Hypothalamus (tissue), 51 donors: ENCODE data around the gene CDK5RAP2.

Experiments used
- DNase-seq, 51 donors: peaks; one replicate each; lab custom pipeline; 2025; lab: John Stamatoyannopoulos, UW

CDK5RAP2 gene

DNA sequence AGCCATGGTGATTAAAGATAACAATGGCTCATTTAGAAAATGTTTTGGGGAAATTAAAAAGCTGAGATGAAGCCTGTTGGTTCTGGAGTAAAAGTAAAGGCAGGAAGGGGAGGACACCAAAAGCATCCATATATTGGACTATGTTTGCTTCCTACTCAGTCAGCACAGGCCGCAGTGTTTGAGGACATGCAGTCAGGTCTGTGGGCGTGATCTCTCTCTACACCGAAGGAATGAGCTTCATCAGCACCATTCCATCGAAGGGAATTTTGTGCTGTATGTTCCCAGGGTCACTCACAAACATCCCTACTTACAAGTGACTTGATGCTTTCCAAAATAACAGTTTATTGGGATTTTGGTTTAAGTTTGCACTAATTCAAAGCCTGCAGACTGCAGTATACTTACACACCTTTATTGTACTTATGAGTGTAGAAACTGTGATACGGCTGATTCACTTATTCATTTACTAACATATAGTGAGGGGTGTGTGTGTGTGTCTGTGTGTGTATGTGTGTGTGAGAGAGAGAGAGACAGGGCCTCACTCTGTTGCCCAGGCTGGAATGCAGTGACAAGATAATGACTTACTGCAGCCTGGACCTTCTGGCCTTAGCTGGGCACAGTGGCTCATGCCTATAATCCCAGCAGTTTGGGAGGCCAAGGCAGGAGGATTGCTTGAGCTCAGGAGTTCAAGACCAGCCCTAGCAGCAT, 13.4 kb upstream of the CDK5RAP2 start:
- DNase-seq, result no peak

DNA sequence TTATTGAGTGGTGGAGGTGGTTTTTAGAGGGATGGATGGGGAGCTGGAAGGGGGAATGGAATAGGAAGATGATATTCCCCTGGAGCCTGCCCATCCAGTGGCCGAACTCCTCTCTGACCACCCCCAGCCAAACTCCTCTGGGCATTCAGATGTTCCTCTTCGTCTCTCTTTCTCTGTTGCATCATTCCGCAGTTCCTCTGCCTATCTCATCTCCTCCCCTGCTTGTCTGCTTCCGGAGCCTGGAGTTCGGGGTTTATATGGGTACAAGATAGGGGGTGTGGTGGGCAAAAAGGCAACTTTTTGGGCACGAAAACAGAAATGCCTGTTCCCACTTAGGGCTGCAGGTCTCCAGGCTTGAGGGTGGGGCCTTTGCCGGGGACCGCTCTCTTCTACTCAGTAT, 12.2 kb upstream of the CDK5RAP2 start:
- no peak for DNase-seq

DNA sequence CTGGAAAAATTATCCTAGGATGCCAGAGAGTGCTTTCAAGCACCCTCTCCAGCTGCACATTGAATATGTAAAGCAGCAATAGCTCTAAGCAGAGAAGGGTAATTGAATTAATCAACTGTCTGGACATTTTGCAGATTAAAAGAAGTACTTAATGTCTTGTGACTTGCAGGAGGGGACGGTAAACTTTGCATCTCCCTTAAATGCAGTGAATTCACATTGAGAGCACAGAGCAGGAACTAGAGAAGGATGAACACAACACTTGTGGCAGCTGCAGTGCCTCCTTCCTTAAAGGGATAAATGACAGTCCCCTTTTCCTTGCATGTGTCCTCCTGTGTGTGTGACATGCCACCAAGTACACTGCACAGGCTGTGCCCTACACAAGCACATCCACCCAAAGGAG, 7.4 kb upstream of the CDK5RAP2 start:
- peak in 1 of 51 donors; percentile 19 for DNase-seq

DNA sequence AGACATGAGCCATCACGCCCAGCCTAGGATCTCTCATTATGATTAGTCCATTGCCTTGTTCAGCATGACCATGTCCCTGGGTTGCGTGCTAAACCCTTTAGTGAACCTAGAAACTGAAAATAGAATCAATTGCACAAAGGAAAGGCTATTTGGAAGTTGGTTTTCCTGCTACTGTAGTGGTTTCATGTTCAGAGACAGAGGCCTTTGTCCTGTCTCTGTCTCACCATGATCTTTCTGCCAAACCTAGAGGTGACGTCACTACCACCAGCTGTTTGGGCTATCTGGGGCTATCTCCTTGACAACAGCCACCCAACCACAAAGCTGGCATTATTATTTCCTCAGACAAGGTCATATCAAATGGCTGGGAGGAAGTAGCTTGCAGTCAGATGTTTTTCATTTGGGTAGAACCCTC, 4.0 kb upstream of the CDK5RAP2 start:
- peak in 41 of 51 donors; percentile 8 to 93 (median 67) for DNase-seq

DNA sequence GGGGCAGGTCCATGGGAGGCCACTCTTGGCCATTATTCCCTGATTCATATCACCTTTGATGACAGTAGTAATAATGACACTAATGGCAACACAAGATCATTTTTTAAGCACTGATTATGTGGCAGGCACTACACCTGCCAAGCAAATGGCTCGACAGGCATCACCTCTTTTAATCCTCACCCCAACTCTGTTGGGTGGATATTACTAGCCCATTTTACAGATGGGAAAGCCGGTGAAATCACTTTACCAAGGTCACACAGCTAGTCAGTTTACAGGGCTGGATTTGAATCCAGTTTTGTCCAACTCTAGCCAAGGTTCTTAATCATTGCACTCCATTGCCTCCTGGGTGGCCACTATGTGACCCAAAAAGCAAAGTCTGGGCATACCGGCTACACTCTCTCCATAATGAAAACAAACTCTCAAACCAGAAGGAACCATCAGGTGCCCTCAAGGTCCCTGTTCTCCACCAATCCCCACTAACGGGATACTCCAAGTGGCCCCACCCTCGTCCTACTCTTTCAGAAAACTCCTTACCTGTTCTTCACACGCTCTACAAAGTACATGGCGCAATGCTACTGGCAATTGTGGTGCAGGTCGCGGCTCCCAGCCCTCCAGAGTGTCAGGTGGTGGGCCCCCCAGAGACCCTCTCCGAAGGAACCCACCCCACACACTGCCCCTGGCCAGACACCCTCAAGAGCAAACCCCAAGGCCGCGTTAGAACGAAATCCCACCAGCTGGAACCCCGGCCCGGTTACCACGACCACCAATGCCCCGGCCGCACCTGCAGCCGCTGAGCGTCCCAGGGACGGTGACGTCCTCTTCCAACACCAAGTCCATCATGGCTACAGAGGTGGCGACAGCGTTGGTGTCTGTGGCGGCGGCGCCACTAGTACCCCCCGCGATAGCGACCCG, 572 bp downstream of the CDK5RAP2 start:
- DNase-seq, result no peak

GRCh38 chr9:120574473-120574872, 5.5 kb downstream of the CDK5RAP2 start:
- DNase-seq, result no peak

- no peak for DNase-seq
These were observed 7.5 kb downstream of the CDK5RAP2 start for GRCh38 chr9:120572472-120572871.

GRCh38 chr9:120571443-120572257, 8.3 kb downstream of the CDK5RAP2 start:
- DNase-seq, result peak in 46 of 51 donors; percentile 4 to 91 (median 65)

- no peak for DNase-seq
These were observed 9.7 kb downstream of the CDK5RAP2 start for GRCh38 chr9:120570296-120570695.

DNA sequence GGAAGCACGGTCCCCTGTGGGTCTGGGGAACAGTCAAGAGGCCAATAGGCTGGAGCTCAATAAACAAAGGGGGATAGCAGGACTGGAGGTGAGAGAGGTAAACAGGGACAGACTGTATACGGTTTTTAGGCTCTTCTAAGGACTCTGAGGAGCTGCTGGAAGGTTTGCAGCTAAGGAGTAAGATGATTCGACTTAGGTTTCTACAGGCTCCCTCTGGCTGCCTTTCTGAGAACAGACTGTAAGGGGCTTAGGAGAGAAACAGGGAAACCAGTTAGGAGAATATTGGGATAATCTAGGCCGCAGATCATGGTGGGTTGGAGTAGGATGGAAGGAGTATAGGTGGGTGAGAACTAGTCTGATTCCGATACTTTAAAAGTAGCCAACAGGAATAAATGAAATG, 10.4 kb downstream of the CDK5RAP2 start:
- DNase-seq, result no peak

- no peak for DNase-seq
These were observed 11.2 kb downstream of the CDK5RAP2 start for GRCh38 chr9:120568816-120569215.

DNA sequence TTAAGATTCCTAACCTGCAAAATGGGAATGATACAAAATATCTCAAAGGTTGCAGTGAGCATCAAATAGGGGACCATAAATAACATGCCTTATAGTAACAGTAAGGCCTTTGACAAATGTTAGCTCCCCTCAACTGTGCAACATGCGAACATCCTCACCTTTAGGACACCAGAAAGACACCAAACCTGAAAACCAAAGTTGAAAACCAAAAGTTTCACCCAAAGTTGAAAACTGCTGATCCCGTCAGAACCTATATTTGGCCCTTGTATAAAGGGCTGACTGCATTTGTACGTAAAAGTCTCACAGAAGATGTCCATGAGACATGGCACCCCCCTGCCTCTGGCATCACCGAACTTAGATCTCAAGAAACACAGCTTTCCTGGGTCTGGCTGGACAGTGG, 12.1 kb downstream of the CDK5RAP2 start:
- DNase-seq, result no peak

DNA sequence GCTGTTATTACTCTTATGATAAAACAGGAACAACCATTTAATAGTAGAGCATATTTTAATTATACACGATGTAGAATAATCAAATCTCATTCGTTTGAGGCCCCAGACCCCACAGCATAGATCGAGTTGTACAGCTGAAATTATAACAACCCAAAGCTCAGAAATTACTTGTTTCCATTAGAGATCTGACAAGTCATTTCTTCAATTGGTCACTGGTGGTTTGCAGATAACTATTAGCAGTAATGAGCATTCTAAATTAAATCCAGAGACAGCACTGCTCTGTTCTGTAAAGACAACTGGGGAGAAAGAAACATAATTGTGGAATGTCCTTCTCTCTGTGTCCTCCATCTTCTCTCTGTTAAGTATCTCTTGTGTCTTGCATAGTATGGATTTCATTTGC, 12.9 kb downstream of the CDK5RAP2 start:
- no peak for DNase-seq

GRCh38 chr9:120564589-120564988, 15.4 kb downstream of the CDK5RAP2 start:
- no peak for DNase-seq

DNA sequence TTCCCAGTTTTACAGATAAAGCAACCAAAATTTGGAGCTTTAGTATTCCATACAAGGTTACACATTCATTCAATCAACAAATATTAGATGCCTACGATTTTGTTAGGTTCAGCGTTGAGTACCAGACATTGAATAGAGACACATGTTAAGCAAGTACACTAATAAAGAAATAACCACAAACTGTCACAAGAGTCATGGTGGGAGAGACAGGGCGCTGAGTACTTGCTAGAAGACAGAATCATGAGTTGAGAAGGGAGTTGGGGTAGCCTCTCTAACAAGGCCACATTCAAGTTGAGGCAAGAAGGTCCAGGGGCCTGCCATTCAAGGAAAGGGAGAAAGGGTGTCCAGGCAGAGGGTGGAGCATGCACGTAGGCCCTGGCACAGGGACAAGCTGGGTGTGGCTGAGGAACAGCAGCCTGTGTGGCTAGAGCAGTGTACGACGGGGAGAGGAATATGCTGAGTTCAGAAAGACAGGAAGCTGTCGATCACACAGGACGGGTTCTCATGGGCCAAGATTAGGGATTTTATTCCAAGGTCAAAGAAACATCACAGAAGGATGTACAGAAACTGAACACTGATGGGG, 17.0 kb downstream of the CDK5RAP2 start:
- no peak for DNase-seq

DNA sequence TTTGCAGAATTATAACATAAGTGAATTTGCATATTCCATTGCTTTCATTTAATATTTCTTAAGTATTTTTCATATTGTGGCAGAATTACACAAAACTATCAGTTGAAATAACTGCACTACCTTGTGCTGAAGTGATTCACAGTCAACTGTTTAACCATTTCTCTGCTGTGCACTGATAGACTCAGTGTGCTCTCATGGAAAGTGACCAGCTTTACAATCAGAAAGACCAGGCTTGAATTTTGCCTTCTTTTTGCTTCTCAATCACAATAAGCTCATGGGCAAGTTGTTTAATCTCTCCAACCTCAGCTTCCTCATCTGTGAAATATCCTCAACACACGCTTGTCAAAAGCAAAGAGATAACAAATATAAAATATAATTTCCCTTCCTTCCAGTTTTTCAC, 18.3 kb downstream of the CDK5RAP2 start:
- DNase-seq, result no peak

DNA sequence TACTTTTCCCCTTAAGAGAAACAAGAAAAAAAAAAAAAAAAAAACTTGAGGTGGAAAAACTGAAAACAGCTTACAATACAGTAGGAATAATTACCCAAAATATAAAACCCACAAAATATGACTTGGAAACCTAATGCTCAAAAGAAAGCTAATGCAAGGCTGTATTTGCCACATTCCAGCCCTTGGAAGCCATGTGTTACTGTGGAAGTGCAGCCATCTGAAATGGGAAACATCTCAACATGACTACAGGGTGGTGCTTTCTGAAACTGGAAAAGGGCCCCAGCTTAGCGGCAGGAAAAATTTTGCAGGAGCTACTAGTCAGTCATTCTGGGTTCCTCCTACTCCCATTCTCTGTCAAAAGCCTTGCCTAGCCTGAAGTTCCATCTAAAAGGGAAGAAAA, 20.4 kb downstream of the CDK5RAP2 start:
- DNase-seq, result no peak

GRCh38 chr9:120558454-120558853, 21.5 kb downstream of the CDK5RAP2 start:
- no peak for DNase-seq

DNA sequence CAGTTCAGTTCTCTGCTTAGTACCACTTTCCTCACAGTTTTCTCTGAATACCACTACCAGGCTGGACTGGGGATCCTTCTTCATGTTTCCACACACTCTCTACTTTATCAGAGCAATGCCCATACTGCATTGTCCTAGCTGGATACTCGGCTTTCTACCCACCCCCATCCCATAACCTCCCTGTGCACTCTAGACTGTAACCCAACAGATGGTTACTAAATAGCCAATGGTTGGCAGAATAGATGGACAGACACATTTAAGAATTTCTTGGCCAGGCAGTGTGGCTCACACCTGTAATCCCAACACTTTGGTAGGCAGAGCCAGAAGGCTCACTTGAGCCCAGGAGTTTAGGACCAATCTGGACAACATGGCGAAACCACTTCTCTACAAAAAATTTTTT, 22.8 kb downstream of the CDK5RAP2 start:
- no peak for DNase-seq

- no peak for DNase-seq
These were observed 23.2 kb downstream of the CDK5RAP2 start for GRCh38 chr9:120556775-120557174.

DNA sequence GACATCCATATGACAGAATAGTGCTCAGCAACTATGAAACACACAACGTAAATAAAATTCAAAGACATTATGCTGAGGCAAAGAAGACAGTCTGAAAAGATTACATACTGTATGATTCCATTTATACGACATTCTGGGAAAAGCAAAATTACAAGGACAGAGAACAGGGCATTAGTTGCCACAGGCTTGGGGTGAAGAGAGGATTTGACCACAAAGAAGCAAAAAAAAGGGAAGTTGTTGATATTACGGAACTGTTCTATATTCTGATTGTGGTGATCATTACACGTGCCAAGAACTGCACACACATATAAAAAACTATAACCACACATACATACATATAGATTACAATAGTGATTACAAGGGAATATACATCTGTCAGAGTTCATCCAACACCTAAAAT, 24.1 kb downstream of the CDK5RAP2 start:
- DNase-seq, result no peak
